ENCODE data around the gene ITGA3. TPM values are rescaled to one million over a fixed set of nuclear protein-coding genes. Genes with fewer than 3 reads are reported as not detected.

The ITGA3 gene
- total and polyA plus RNA-seq, 2 of the 13 experiments (the other 11 are each of a cell fraction or from before 2014, with no cell fraction given), result 0.48 to 0.69 TPM

GRCh38 chr17:50081757-50082156 is 25.8 kb downstream of the ITGA3 start:
- Histone ChIP-seq H3K4me3 (replicated peaks in 1 of 3; ENCODE audit: insufficient read depth in 1 of 3, low read depth in 2 of 3, low read length in 3 of 3) (no peak overlapping the region), H3K27me3 (ENCODE audit: control insufficient read depth in 1 of 2, insufficient read depth in 2 of 2, low read length in 2 of 2) (0 out of 5 replicates have a peak, but pooled peaks cover 0 to 6% of the 10 kb centered on the region in 2 experiments), H3K9me3 (ENCODE audit: low read length) (no peaks in the 10 kb centered on the region), H2AFZ (ENCODE audit: low read length) (no peak overlapping the region), H3K36me3 (replicated peaks in 1 of 2; ENCODE audit: control insufficient read depth in 1 of 2, insufficient read depth in 2 of 2, low read length in 2 of 2) (no peaks in the 10 kb centered on the region), H3K9ac (ENCODE audit: insufficient read depth, low read depth, low read length) (no peak overlapping the region), H3K4me2 (ENCODE audit: low read depth, low read length) (no peak overlapping the region), H4K20me1 (ENCODE audit: insufficient read depth, low read length) (peaks cover 3% of the 10 kb centered on the region; the same call in 1 of the 2 replicates), H3K27ac (ENCODE audit: extremely low read length, insufficient read depth, low read length) (no peak overlapping the region), H3K4me1 (ENCODE audit: insufficient read depth, low read length) (no peaks in the 10 kb centered on the region), H3K79me2 (ENCODE audit: insufficient read depth, low read length) (no peaks in the 10 kb centered on the region)
- ATAC-seq (no peak), FAIRE-seq (no peak), DNase-seq (ENCODE audit: low spot score) (no peak)
- in situ Hi-C loops (cut with HindIII; ENCODE audit: extremely low pct_ligation_motif_present, low pct_unique_long_range_greater_than_20kb), result loop anchor here (10.0 kb wide), 1 partner anchor 217 kb away; no protein-coding TSS in a partner anchor
- ChIA-PET POLR2A (no interaction called here), CTCF (ENCODE audit: low intra/inter-chr PET ratio, low total read pairs) (interaction anchor here (1.2 kb wide), 1 partner anchor 55 kb away, joined by 3 read pairs; no protein-coding TSS in a partner anchor)
- 29% methylated on average over 5 of the region's 5 CpGs for WGBS (ENCODE audit: low lambda C conversion rate)
- intact Hi-C loops (cut with micrococcal nuclease; ENCODE audit: unreplicated experiment), result loop anchor here (10.0 kb wide), 1 partner anchor 217 kb away; no protein-coding TSS in a partner anchor
- BruUV-seq (replicated peaks), result no TSS peak
- TF ChIP-seq CREB1 (IDR thresholded peaks at IDR 0.05), result peak; percentile 75
- no peak for TF ChIP-seq CREB1 (CRISPR knock-in tag; IDR thresholded peaks at IDR 0.05)
- TF ChIP-seq ATF7 (IDR thresholded peaks at IDR 0.05), result peak; percentile 96
- TF ChIP-seq ATF7 (CRISPR knock-in tag; IDR thresholded peaks at IDR 0.05), result no peak
- no peak for TF ChIP-seq KMT2A (CRISPR knock-in tag; IDR thresholded peaks at IDR 0.05)

GRCh38 chr17:50087246-50087911 is 31.5 kb downstream of the ITGA3 start:
- ChIA-PET CTCF (ENCODE audit: low intra/inter-chr PET ratio, low total read pairs) (interaction anchor here (0.9 to 3.5 kb wide), 3 partner anchors 57 to 226 kb away, joined by 3 to 71 read pairs (median 4); no protein-coding TSS in a partner anchor), POLR2A (interaction anchor here (0.6 kb wide), 1 partner anchor 53 kb away, joined by 3 read pairs; no protein-coding TSS in a partner anchor)
- no TSS peak for BruUV-seq (replicated peaks)
- TF ChIP-seq MIER3 (CRISPR knock-in tag; IDR thresholded peaks at IDR 0.05; ENCODE audit: borderline replicate concordance), result no peak
- no peak for TF ChIP-seq CENPX (CRISPR knock-in tag; IDR thresholded peaks at IDR 0.05)
- no peak; the same call in 1 of the 2 replicates for TF ChIP-seq ZNF788 (CRISPR knock-in tag; IDR thresholded peaks at IDR 0.05; ENCODE audit: borderline replicate concordance)
- TF ChIP-seq RARA (CRISPR knock-in tag; IDR thresholded peaks at IDR 0.05), result peak; percentile 21; the same call in 1 of the 2 replicates
- peak; percentile 32; the same call in 1 of the 2 replicates for TF ChIP-seq ISL2 (CRISPR knock-in tag; IDR thresholded peaks at IDR 0.05)
- TF ChIP-seq RBFOX2 (IDR thresholded peaks at IDR 0.05; ENCODE audit: low read depth, low read length), result no peak
- TF ChIP-seq SP2 (CRISPR knock-in tag; IDR thresholded peaks at IDR 0.05), result peak; percentile 54; the same call in 1 of the 2 replicates
- TF ChIP-seq TEAD3 (CRISPR knock-in tag; optimal IDR thresholded peaks at IDR 0.05; ENCODE audit: borderline replicate concordance), result peak; percentile 19
- TF ChIP-seq DPF2 (CRISPR knock-in tag; IDR thresholded peaks at IDR 0.05; ENCODE audit: borderline replicate concordance, low read depth), result no peak
- TF ChIP-seq ZNF784 (CRISPR knock-in tag; IDR thresholded peaks at IDR 0.05; ENCODE audit: borderline replicate concordance), result 0 out of 2 replicates have a peak, but pooled peaks have one; percentile 25

More at GRCh38 chr17:50087246-50087911, 31.5 kb downstream of the ITGA3 start:
- H3K4me1 ChIP-seq (ENCODE audit: insufficient read depth, low read length), result no peaks in the 10 kb centered on the region
- H3K79me2 ChIP-seq (ENCODE audit: insufficient read depth, low read length), result no peaks in the 10 kb centered on the region
- WGBS (ENCODE audit: low lambda C conversion rate), result 2% methylated on average over 10 of the region's 10 CpGs
- H3K9me3 ChIP-seq (ENCODE audit: low read length), result no peaks in the 10 kb centered on the region
- no peak overlapping the region for H3K4me2 ChIP-seq (ENCODE audit: low read depth, low read length)
- in situ Hi-C loops (cut with HindIII; ENCODE audit: extremely low pct_ligation_motif_present, low pct_unique_long_range_greater_than_20kb), result loop anchor here (5.0 to 10.0 kb wide), 2 partner anchors 60 to 223 kb away; no protein-coding TSS in a partner anchor
- H3K4me3 ChIP-seq (replicated peaks in 1 of 3; ENCODE audit: insufficient read depth in 1 of 3, low read depth in 2 of 3, low read length in 3 of 3), result no peak overlapping the region
- no peaks in the 10 kb centered on the region for H4K20me1 ChIP-seq (ENCODE audit: insufficient read depth, low read length)
- H3K9ac ChIP-seq (ENCODE audit: insufficient read depth, low read depth, low read length), result no peak overlapping the region
- FAIRE-seq (peak; percentile 87), ATAC-seq (peak; percentile 96), DNase-seq (ENCODE audit: low spot score) (peak; percentile 66)
- H3K27ac ChIP-seq (ENCODE audit: extremely low read length, insufficient read depth, low read length), result no peak overlapping the region
- H2AFZ ChIP-seq (ENCODE audit: low read length), result no peak overlapping the region
- intact Hi-C loops (cut with micrococcal nuclease; ENCODE audit: unreplicated experiment), result loop anchor here (1.0 to 10.0 kb wide), 2 partner anchors 60 to 223 kb away; no protein-coding TSS in a partner anchor
- H3K27me3 ChIP-seq (ENCODE audit: control insufficient read depth in 1 of 2, insufficient read depth in 2 of 2, low read length in 2 of 2), result peaks cover 6 to 22% of the 10 kb centered on the region in 2 experiments; a peak in 4 of 5 replicates
- no peaks in the 10 kb centered on the region for H3K36me3 ChIP-seq (replicated peaks in 1 of 2; ENCODE audit: control insufficient read depth in 1 of 2, insufficient read depth in 2 of 2, low read length in 2 of 2)
